HG03565 (cell line): ENCODE results near the gene SLC41A2.
"Not testable (repeated sequence)": the region's sequence is repeated elsewhere in the genome, so short reads cannot be mapped to it uniquely, and the experiment has no call there.

Experiments used
- ATAC-seq: cut with Tn5 transposase; IDR thresholded peaks from one replicate; pipeline ENCODE4 v1.9.1; 2021; ENCODE audit warnings: mild to moderate bottlenecking, moderate library complexity; ENCODE audit not compliant: unreplicated experiment

SLC41A2 gene

GRCh38 chr12:104958001-104958804, at the start of gene SLC41A2:
Gene SLC41A2, minus strand, starts transcription at chr12:104958290. Its CDS starts 29,763 bp downstream, at chr12:104928527.
- peak; percentile 55 for ATAC-seq

GRCh38 chr12:105001476-105001875, 43.4 kb upstream of the SLC41A2 start:
- no peak for ATAC-seq

- ATAC-seq: no peak
These were observed 41.2 kb upstream of the SLC41A2 start for GRCh38 chr12:104999347-104999685.

- ATAC-seq: no peak
These were observed 40.6 kb upstream of the SLC41A2 start for GRCh38 chr12:104998423-104999346.

GRCh38 chr12:104997541-104997940, 39.5 kb upstream of the SLC41A2 start:
- ATAC-seq: no peak

- no peak for ATAC-seq
These were observed 36.2 kb upstream of the SLC41A2 start for GRCh38 chr12:104994336-104994735.

- ATAC-seq: no peak
These were observed 33.6 kb upstream of the SLC41A2 start for GRCh38 chr12:104991565-104992128.

GRCh38 chr12:104990950-104991349, 32.9 kb upstream of the SLC41A2 start:
- ATAC-seq: no peak

GRCh38 chr12:104986022-104986941, 28.2 kb upstream of the SLC41A2 start, which contains the start of gene NOPCHAP1:
Gene NOPCHAP1, plus strand, starts transcription at chr12:104986316. Its CDS starts 37 bp downstream, at chr12:104986353.
- ATAC-seq: peak; percentile 80

GRCh38 chr12:104985206-104985605, 27.1 kb upstream of the SLC41A2 start:
- ATAC-seq: no peak

GRCh38 chr12:104977688-104978087, 19.6 kb upstream of the SLC41A2 start:
- not testable (repeated sequence) for ATAC-seq

- no peak for ATAC-seq
These were observed 18.6 kb upstream of the SLC41A2 start for GRCh38 chr12:104976703-104977102.

- no peak for ATAC-seq
These were observed 17.7 kb upstream of the SLC41A2 start for GRCh38 chr12:104975587-104976343.

- peak; percentile 88 for ATAC-seq
These were observed 16.7 kb upstream of the SLC41A2 start for GRCh38 chr12:104974626-104975290.

- no peak for ATAC-seq
These were observed 15.2 kb upstream of the SLC41A2 start for GRCh38 chr12:104973250-104973649.

GRCh38 chr12:104971306-104971705, 13.2 kb upstream of the SLC41A2 start:
- no peak for ATAC-seq

- no peak for ATAC-seq
These were observed 11.3 kb upstream of the SLC41A2 start for GRCh38 chr12:104969343-104969742.

- ATAC-seq: peak; percentile 76
These were observed 8.6 kb upstream of the SLC41A2 start for GRCh38 chr12:104966677-104967076.

GRCh38 chr12:104964856-104965205, 6.7 kb upstream of the SLC41A2 start:
- no peak for ATAC-seq
